G401 (cell line): ENCODE results near the gene PDK4. TPM values are rescaled to one million over a fixed set of nuclear protein-coding genes. Genes with fewer than 3 reads are reported as not detected.

Experiments used
- DNase-seq: peaks from one replicate; pipeline ENCODE4 v3.0.0-alpha.2; 2015; ENCODE audit warnings: low spot score
- in situ Hi-C: cut with HindIII; loops from 2 replicates; pipeline ENCODE4 v1.10.0; 2016; ENCODE audit warnings: low sequenced_read_pairs, mixed read lengths
- total RNA-seq: library from RNA; depleted of rRNA; stranded (reverse); fragments of >200 nt; shearing (Covaris generic); gene quantifications from 2 replicates; pipeline ENCODE4 v1.2.3, GENCODE V29; 2014; rRNA removed

PDK4 gene
- total RNA-seq = not detected in 2 replicates

- in situ Hi-C loops = no loop called here
- DNase-seq = peak; percentile 50
Measured at GRCh38 chr7:95596198-95597063, at the start of gene PDK4. Gene PDK4, minus strand, starts transcription at chr7:95596516. Its CDS starts 223 bp downstream, at chr7:95596293.

GRCh38 chr7:95642173-95642572, 45.9 kb upstream of the PDK4 start:
- in situ Hi-C loops = no loop called here

GRCh38 chr7:95636140-95636940, 40.0 kb upstream of the PDK4 start:
- no peak for DNase-seq
- in situ Hi-C loops = no loop called here

More at GRCh38 chr7:95642173-95642572, 45.9 kb upstream of the PDK4 start:
- no peak for DNase-seq

- no peak for DNase-seq
- in situ Hi-C loops = no loop called here
Measured at GRCh38 chr7:95632609-95633008, 36.3 kb upstream of the PDK4 start.

GRCh38 chr7:95631527-95631926, 35.2 kb upstream of the PDK4 start:
- DNase-seq = no peak
- in situ Hi-C loops = no loop called here

GRCh38 chr7:95630702-95631458, 34.6 kb upstream of the PDK4 start:
- in situ Hi-C loops = no loop called here
- DNase-seq = no peak

- in situ Hi-C loops = no loop called here
- DNase-seq = no peak
Measured at GRCh38 chr7:95628831-95629439, 32.6 kb upstream of the PDK4 start.

- no peak for DNase-seq
- in situ Hi-C loops = no loop called here
Measured at GRCh38 chr7:95623788-95624187, 27.5 kb upstream of the PDK4 start.

- in situ Hi-C loops = no loop called here
- no peak for DNase-seq
Measured at GRCh38 chr7:95622859-95623258, 26.5 kb upstream of the PDK4 start.

GRCh38 chr7:95622001-95622549, 25.8 kb upstream of the PDK4 start:
- in situ Hi-C loops = no loop called here
- DNase-seq = no peak

GRCh38 chr7:95621404-95621803, 25.1 kb upstream of the PDK4 start:
- no peak for DNase-seq
- in situ Hi-C loops = no loop called here

- DNase-seq = no peak
- in situ Hi-C loops = no loop called here
Measured at GRCh38 chr7:95620631-95621030, 24.3 kb upstream of the PDK4 start.

GRCh38 chr7:95619921-95620320, 23.6 kb upstream of the PDK4 start:
- in situ Hi-C loops = no loop called here
- DNase-seq = no peak

- DNase-seq = no peak
- in situ Hi-C loops = no loop called here
Measured at GRCh38 chr7:95619517-95619916, 23.2 kb upstream of the PDK4 start.

- DNase-seq = no peak
- in situ Hi-C loops = no loop called here
Measured at GRCh38 chr7:95614442-95614940, 18.2 kb upstream of the PDK4 start.

GRCh38 chr7:95611224-95611623, 14.9 kb upstream of the PDK4 start:
- no peak for DNase-seq
- in situ Hi-C loops = no loop called here

- no peak for DNase-seq
- in situ Hi-C loops = no loop called here
Measured at GRCh38 chr7:95609277-95609971, 13.1 kb upstream of the PDK4 start.
